ENCODE results near the gene FCAMR.

The FCAMR gene

GRCh38 chr1:206970446-206970845 is at the start of gene FCAMR:
TSS of gene FCAMR (minus strand) at chr1:206970460. CDS start at chr1:206970125, 335 bp downstream.
- DNase-seq (ENCODE audit: low spot score) = no peak

- no peak for DNase-seq (ENCODE audit: low spot score)
Measured at GRCh38 chr1:207019661-207020060, 49.4 kb upstream of the FCAMR start.

GRCh38 chr1:207019161-207019560 is 48.9 kb upstream of the FCAMR start:
- DNase-seq (ENCODE audit: low spot score) = no peak

- DNase-seq (ENCODE audit: low spot score) = no peak
Measured at GRCh38 chr1:207018707-207019106, 48.4 kb upstream of the FCAMR start.

GRCh38 chr1:207017615-207018559 is 47.6 kb upstream of the FCAMR start:
- no peak for DNase-seq (ENCODE audit: low spot score)

GRCh38 chr1:207015791-207016190 is 45.5 kb upstream of the FCAMR start:
- DNase-seq (ENCODE audit: low spot score) = no peak

- no peak for DNase-seq (ENCODE audit: low spot score)
Measured at GRCh38 chr1:207014728-207015127, 44.5 kb upstream of the FCAMR start.

GRCh38 chr1:207013321-207014085 is 43.2 kb upstream of the FCAMR start:
- no peak for DNase-seq (ENCODE audit: low spot score)

- DNase-seq (ENCODE audit: low spot score) = no peak
Measured at GRCh38 chr1:207010726-207011125, 40.5 kb upstream of the FCAMR start.

- no peak for DNase-seq (ENCODE audit: low spot score)
Measured at GRCh38 chr1:207009945-207010344, 39.7 kb upstream of the FCAMR start.

GRCh38 chr1:207009182-207009850 is 39.1 kb upstream of the FCAMR start:
- no peak for DNase-seq (ENCODE audit: low spot score)

- DNase-seq (ENCODE audit: low spot score) = peak; percentile 77
Measured at GRCh38 chr1:207007352-207008033, 37.2 kb upstream of the FCAMR start.

GRCh38 chr1:207006914-207007313 is 36.7 kb upstream of the FCAMR start:
- no peak for DNase-seq (ENCODE audit: low spot score)

- DNase-seq (ENCODE audit: low spot score) = no peak
Measured at GRCh38 chr1:207006083-207006482, 35.8 kb upstream of the FCAMR start.

GRCh38 chr1:207004931-207005830 is 34.9 kb upstream of the FCAMR start:
- peak; percentile 58 for DNase-seq (ENCODE audit: low spot score)

GRCh38 chr1:207003210-207003609 is 33.0 kb upstream of the FCAMR start:
- DNase-seq (ENCODE audit: low spot score) = no peak

GRCh38 chr1:207002724-207003146 is 32.5 kb upstream of the FCAMR start:
- DNase-seq (ENCODE audit: low spot score) = no peak

- DNase-seq (ENCODE audit: low spot score) = no peak
Measured at GRCh38 chr1:207001492-207002245, 31.4 kb upstream of the FCAMR start.

GRCh38 chr1:207000651-207001291 is 30.5 kb upstream of the FCAMR start:
- DNase-seq (ENCODE audit: low spot score) = no peak
